HS-27A (cell line): ENCODE results near the gene UCMA.

ENCODE experiments used
- DNase-seq: peaks from one replicate; pipeline ENCODE4 v3.0.0-alpha.2; 2012; ENCODE audit warnings: low read depth, missing footprints

The UCMA gene

GRCh38 chr10:13187135-13187534, 47.0 kb downstream of the UCMA start:
- no peak for DNase-seq

- no peak for DNase-seq
Measured at GRCh38 chr10:13184730-13185514, 49.3 kb downstream of the UCMA start.

- no peak for DNase-seq
Measured at GRCh38 chr10:13184276-13184675, 49.9 kb downstream of the UCMA start.

GRCh38 chr10:13183625-13184024, 50.5 kb downstream of the UCMA start:
- no peak for DNase-seq

DNA sequence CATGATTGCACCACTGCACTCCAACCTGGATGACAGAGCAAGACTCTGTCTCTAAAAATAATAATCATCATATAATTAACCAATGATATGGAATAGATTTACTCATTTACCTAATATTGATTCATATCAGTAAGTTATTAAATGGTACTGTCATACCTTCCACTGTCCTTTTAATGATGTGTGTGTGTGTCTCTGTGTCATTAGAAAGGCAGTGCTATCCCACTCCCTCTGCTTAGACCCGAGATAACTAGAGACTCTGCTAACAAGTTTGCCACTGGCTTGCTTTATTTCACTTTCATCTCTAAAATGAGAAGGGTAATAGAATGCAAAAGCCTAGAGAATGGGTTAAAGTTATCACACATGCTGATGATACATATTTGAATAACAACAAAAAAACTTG, 51.8 kb downstream of the UCMA start:
- no peak for DNase-seq

GRCh38 chr10:13180788-13181187, 53.4 kb downstream of the UCMA start:
- DNase-seq, result no peak

- DNase-seq, result no peak
Measured at GRCh38 chr10:13173616-13174015, 60.6 kb downstream of the UCMA start.
